ENCODE results near the gene SPR. TPM values are rescaled to one million over a fixed set of nuclear protein-coding genes. Genes with fewer than 3 reads are reported as not detected.
A peak's percentile ranks its signal among the peaks of the same experiment; 100 is the strongest.

The SPR gene
- total RNA-seq, 2 donors from 2014 or later = 0.60 to 1.1 TPM

DNA sequence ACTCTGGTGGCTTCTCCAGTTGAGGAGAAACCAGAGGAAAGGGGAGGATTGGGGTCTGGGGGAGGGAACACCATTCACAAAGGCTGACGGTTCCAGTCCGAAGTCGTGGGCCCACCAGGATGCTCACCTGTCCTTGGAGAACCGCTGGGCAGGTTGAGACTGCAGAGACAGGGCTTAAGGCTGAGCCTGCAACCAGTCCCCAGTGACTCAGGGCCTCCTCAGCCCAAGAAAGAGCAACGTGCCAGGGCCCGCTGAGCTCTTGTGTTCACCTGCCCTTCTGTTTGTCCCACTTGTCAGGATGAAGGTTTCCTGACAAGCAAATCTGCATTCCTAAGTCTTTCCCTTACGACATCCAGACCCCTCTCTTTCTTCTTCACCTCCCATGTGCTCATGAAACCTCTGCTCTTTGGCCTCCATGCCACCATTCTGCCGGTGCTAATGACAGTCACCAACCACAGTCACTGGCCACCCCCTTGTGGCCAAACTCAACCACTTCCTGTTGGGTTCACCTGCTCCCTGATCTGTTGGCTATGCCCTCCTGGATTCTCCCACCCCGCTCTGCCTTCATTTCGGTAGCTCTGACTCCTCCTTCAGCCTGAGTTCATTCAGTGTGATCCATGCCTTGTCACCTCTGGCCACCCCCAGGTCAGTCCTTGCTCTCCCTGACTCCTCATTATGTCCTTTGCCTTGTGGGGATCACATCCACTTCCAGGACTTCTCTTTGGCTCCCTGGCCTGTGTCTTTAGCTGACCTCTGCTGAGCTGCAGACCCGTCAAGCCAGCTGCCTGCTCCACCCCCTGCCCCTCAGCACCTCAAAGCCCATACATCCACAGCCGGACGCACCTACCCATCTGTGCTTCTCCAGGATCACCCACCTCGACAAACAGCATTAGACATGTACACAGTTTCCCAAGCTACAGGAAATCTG is 47.7 kb downstream of the SPR start:
- H3K27ac Mint-ChIP-seq = peak overlapping the region; percentile 83

DNA sequence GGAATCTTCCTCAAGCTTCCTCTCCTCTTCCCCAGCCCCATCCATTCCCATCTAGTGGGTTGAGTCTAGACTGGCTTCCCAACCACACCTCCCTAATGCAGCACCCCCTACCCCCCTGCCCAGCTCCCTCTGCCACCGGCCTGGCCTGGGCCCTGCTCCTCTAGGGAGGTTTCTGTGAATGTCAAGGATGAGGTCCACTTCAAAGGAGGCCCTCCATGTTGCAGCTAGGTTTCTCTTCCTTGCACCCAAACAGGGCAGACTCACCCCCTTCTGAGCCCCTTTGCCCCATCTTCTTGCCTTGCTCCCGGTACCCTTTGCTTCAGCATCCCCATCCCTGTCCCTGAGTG is 48.4 kb downstream of the SPR start:
- Mint-ChIP-seq H3K36me3 (ENCODE audit: low read depth) (peaks cover 9% of the 10 kb centered on the region), H3K27me3 (peaks cover 47% of the 10 kb centered on the region), H3K4me1 (peaks cover 9% of the 10 kb centered on the region), H3K27ac (peak overlapping the region; percentile 83), H3K4me3 (no peak overlapping the region)
- ATAC-seq = no peak
- no peak for DNase-seq
- H3K9me3 ChIP-seq (ENCODE audit: control insufficient read depth, low read length, poor library complexity, severe bottlenecking) = no peaks in the 10 kb centered on the region

More for the DNA sequence above, 47.7 kb downstream of the SPR start:
- ATAC-seq = no peak
- H3K36me3 Mint-ChIP-seq (ENCODE audit: low read depth) = peaks cover 9% of the 10 kb centered on the region
- H3K4me3 Mint-ChIP-seq = no peak overlapping the region
- H3K27me3 Mint-ChIP-seq = peaks cover 47% of the 10 kb centered on the region
- DNase-seq = no peak
- peaks cover 9% of the 10 kb centered on the region for H3K4me1 Mint-ChIP-seq
- H3K9me3 ChIP-seq (ENCODE audit: control insufficient read depth, low read length, poor library complexity, severe bottlenecking) = no peaks in the 10 kb centered on the region

DNA sequence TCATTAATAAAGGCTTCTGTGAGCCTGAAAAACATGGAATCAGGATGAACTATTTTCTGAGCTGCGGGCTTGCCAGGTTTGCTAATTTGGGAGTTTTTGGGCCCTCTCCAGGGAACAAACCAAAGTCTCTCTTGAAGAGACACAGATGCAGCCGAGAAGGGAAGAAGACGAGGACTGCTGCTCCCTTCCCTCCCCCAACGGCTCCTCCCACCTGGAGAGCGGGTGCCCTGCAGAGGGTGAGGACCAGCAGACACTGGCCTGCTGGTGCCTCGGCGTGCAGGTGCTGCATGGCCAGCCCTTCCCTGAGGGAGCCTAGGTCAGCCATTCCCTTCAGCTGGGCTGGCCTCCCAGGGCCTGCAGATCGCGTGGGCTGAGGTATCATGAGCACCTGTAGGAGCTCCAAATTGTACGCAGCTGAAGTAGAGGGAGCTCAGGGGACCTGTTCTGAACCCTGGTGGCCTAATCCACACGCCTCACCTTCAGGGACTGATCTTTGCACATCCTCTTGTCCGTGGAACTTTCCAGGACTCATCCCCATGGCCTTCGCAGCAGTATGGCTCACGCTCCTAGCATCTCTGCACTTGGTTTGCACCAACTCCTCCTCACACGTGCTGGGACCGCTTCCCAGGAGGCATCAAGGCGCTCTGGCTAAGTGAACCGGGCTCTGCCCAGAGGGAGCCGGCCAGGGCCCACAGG is 49.6 kb downstream of the SPR start:
- DNase-seq (no peak), ATAC-seq (no peak)
- H3K9me3 ChIP-seq (ENCODE audit: control insufficient read depth, low read length, poor library complexity, severe bottlenecking) = no peaks in the 10 kb centered on the region
- Mint-ChIP-seq H3K27me3 (peaks cover 47% of the 10 kb centered on the region), H3K27ac (no peak overlapping the region), H3K4me1 (peaks cover 9% of the 10 kb centered on the region), H3K36me3 (ENCODE audit: low read depth) (peaks cover 9% of the 10 kb centered on the region), H3K4me3 (no peak overlapping the region)

DNA sequence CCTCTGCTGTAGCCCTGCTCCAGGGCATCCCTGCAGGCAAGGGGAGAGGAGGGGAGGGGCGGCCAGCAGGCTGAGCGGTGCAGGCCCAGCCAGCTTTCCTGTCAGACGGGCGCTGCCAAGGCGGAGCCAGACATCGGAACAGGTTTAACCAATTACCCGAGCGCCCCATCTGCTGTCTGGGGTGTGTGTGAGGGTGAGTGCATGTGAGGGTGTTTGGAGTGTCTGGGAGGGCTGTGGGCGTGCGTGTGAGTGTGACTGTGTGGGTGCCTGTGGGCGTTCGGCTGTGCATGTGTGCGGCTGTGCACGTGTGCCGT is 50.1 kb downstream of the SPR start:
- Mint-ChIP-seq H3K36me3 (ENCODE audit: low read depth) (peaks cover 9% of the 10 kb centered on the region), H3K4me3 (no peak overlapping the region), H3K27me3 (peaks cover 46% of the 10 kb centered on the region), H3K27ac (no peak overlapping the region), H3K4me1 (peaks cover 9% of the 10 kb centered on the region)
- ATAC-seq = no peak
- no peak for DNase-seq
- no peaks in the 10 kb centered on the region for H3K9me3 ChIP-seq (ENCODE audit: control insufficient read depth, low read length, poor library complexity, severe bottlenecking)

DNA sequence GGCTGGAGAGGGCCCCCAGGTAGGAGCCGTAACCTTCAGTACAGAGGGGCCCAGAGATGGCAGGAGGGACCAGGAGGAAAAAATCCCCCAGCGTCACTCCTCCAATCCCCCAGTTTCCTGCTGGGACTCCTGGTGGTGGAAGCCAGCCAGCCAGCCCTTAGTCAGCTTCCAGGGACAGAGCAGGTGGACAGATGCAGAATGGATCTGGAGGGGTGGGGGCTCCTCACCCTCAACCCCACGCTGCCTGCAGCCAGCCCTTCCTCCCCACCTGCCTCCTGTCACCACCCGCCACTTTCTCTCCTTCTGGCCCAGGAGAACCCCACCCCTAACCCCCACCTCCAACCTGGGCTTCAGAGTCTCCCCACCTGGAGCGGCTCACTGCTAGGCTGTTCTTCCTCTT is 51.2 kb downstream of the SPR start:
- no peak for ATAC-seq
- Mint-ChIP-seq H3K27ac (no peak overlapping the region), H3K4me3 (no peak overlapping the region), H3K4me1 (peaks cover 9% of the 10 kb centered on the region), H3K36me3 (ENCODE audit: low read depth) (peaks cover 9% of the 10 kb centered on the region), H3K27me3 (peaks cover 38% of the 10 kb centered on the region)
- DNase-seq = no peak
- no peaks in the 10 kb centered on the region for H3K9me3 ChIP-seq (ENCODE audit: control insufficient read depth, low read length, poor library complexity, severe bottlenecking)

DNA sequence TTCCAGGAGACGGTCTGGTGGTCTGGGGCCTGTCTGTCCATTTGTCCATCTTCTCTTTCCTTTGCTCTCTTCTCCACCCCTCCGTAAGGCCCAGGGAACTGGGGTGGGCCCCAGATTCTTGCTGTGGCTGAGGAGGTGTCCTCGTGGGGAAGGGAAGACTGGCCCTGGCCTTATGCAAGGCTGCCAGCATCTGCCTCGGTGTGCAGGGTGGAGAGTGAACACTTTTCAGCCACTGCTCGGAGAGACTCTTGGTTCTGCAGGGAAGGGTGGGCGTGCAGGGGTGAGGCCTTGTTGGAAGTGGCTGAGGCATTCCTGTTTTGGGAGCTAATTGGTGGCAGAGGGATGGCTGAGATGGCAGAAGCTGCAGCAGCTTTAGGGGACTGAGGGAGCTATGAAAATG is 53.2 kb downstream of the SPR start:
- DNase-seq (no peak), ATAC-seq (no peak)
- Mint-ChIP-seq H3K4me3 (no peak overlapping the region), H3K4me1 (peaks cover 8% of the 10 kb centered on the region), H3K36me3 (ENCODE audit: low read depth) (peaks cover 4% of the 10 kb centered on the region), H3K27ac (no peak overlapping the region), H3K27me3 (peaks cover 21% of the 10 kb centered on the region)
- no peaks in the 10 kb centered on the region for H3K9me3 ChIP-seq (ENCODE audit: control insufficient read depth, low read length, poor library complexity, severe bottlenecking)

DNA sequence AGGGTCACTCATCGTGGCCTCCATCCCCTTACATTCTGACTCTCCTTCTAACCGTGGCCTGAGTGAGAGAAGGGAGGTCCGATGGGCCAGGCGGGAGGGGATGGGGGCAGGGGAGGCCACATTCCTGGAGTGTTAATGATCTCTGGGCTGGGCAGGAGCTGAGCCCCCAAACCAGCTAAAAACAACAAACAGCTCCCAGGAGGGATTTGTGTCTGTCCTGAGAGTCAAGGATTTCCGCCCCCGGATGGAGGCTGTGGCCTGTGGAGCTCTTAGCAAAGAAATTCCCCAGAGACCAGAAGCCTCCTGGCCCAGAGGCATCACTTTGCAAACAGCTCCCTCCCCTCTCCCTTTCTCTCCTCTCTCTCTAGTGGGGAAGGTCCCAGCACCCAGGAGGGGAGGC is 53.6 kb downstream of the SPR start:
- peaks cover 17% of the 10 kb centered on the region for H3K27me3 Mint-ChIP-seq
- no peaks in the 10 kb centered on the region for H3K9me3 ChIP-seq (ENCODE audit: control insufficient read depth, low read length, poor library complexity, severe bottlenecking)
- no peak overlapping the region for H3K4me3 Mint-ChIP-seq
- peaks cover 7% of the 10 kb centered on the region for H3K4me1 Mint-ChIP-seq
- peaks cover 3% of the 10 kb centered on the region for H3K36me3 Mint-ChIP-seq (ENCODE audit: low read depth)
- DNase-seq (no peak), ATAC-seq (no peak)
- H3K27ac Mint-ChIP-seq = no peak overlapping the region

Other genes with a start within 250 kb of the SPR start
- gene EXOC6B, start 61.4 kb upstream of the SPR start, total RNA-seq = 10 to 100 TPM; 14.6 to 17.3 TPM
- not detected for gene EMX1, start 30.1 kb downstream of the SPR start, total RNA-seq
- gene SFXN5, start 184.3 kb downstream of the SPR start, total RNA-seq = 10 to 100 TPM in 1 of 2 donors, 1 to 10 TPM in 1; 7.0 to 10.0 TPM
- 10 to 100 TPM; 13.1 to 19.4 TPM for gene RAB11FIP5, start 225.5 kb downstream of the SPR start, total RNA-seq